ENCODE data around the gene ZNF536.
A peak's percentile ranks its signal among the peaks of the same experiment; 100 is the strongest.

The ZNF536 gene

DNA sequence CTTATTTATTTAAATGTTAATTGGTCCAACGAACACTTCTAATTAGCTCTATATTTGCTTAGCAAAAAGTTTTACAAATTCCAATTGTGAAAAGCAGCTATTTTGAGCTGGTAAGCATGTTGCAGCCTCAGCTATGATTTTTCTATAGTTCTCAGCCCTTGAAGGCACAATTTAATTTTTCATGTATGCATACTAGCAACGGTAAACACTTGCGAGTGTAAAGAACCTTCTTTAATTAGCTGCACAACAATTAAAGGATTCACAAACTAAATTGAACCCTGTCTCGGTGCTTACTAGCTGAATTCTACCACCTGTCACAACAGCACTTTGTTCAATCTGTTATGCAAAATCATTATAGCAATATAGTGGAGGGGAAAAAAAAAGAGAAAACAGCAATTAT, 29.8 kb downstream of the ZNF536 start:
- in situ Hi-C loops (cut with MboI; ENCODE audit: low sequenced_read_pairs, unreplicated experiment), result no loop called here
- TF ChIP-seq, protein P1, sequence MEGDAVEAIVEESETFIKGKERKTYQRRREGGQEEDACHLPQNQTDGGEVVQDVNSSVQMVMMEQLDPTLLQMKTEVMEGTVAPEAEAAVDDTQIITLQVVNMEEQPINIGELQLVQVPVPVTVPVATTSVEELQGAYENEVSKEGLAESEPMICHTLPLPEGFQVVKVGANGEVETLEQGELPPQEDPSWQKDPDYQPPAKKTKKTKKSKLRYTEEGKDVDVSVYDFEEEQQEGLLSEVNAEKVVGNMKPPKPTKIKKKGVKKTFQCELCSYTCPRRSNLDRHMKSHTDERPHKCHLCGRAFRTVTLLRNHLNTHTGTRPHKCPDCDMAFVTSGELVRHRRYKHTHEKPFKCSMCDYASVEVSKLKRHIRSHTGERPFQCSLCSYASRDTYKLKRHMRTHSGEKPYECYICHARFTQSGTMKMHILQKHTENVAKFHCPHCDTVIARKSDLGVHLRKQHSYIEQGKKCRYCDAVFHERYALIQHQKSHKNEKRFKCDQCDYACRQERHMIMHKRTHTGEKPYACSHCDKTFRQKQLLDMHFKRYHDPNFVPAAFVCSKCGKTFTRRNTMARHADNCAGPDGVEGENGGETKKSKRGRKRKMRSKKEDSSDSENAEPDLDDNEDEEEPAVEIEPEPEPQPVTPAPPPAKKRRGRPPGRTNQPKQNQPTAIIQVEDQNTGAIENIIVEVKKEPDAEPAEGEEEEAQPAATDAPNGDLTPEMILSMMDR (IDR thresholded peaks at IDR 0.05; ENCODE audit: borderline replicate concordance, control extremely low read depth, extremely low read depth, insufficient read depth, missing control alignments), result no peak
- DNase-seq (ENCODE audit: low spot score), result no peak

DNA sequence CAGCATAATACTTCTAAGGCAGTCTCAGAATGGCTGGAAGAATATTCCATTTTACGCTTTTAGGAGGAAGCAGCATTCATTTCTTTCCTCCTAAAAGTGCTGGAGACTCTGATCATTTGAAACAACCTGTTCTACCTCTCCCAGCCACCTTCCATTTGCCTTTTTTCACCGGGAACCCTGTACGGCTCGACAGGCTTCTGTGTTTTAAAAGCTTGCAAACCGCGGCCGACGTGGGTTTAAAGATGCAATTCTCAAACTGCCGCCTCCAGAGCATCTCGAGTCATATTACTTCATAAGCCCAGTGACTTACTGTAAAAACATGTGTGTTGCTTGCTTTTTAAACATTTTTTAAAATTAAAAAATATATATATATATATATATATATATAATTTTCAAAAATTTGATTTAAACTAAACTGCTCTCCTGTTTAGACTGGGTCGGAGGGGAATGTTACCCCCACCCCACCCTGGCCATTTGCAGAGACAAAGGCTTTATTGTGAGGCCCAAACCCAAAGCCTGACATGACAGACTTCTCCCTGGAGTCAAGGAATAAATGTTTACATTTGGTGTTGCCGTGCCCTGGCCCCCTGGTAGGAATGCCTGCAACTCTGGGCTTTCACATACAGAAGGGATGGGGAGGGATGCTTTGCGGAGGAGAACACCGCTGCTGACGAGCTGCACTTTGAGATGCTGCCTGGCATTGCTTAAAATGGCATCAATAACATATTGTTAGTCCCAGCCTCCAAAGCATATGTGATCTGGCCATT, 30.4 kb downstream of the ZNF536 start:
- in situ Hi-C loops (cut with MboI; ENCODE audit: low sequenced_read_pairs, unreplicated experiment), result no loop called here
- no peak for DNase-seq (ENCODE audit: low spot score)
- TF ChIP-seq, protein P1 (IDR thresholded peaks at IDR 0.05; ENCODE audit: borderline replicate concordance, control extremely low read depth, extremely low read depth, insufficient read depth, missing control alignments), result no peak

DNA sequence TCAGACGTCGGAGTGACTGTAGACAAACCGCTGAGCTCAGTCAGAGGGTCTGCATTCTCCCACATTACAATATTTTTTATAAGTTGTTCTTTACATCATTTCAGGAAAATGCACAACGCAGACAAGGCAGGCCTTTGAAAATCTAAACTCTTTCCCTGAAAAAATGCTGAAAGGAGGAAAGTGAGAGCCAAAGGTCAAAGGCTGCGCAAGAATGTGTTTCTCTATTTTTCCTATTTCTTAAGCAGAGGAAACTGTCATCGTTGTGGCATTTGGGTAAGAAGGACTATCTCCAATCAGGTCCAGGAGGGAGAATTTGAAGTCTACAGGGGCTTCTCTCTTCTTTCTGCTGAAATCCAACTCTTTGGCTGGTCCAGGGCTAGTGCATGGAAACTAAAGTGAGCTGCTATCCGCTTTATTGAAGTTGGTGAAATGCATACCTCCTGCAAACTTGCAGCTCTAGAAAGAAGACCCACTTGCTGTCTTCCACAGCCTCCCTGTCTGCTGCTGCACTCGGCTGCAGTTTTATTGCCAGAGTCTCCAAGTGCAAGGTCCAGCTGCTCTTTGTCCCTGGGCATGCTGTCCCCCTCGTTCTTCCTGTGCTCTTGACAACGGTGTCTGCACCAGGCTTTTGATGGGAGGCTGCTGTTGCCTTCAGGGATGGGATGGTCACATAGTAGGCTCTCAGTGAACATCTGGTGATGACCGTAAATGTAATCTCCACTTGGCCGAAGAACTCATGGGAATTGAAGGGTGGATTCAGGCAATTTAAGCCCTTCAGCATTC, 31.2 kb downstream of the ZNF536 start:
- in situ Hi-C loops (cut with MboI; ENCODE audit: low sequenced_read_pairs, unreplicated experiment), result no loop called here
- no peak for DNase-seq (ENCODE audit: low spot score)
- TF ChIP-seq, protein P1 (IDR thresholded peaks at IDR 0.05; ENCODE audit: borderline replicate concordance, control extremely low read depth, extremely low read depth, insufficient read depth, missing control alignments), result no peak

DNA sequence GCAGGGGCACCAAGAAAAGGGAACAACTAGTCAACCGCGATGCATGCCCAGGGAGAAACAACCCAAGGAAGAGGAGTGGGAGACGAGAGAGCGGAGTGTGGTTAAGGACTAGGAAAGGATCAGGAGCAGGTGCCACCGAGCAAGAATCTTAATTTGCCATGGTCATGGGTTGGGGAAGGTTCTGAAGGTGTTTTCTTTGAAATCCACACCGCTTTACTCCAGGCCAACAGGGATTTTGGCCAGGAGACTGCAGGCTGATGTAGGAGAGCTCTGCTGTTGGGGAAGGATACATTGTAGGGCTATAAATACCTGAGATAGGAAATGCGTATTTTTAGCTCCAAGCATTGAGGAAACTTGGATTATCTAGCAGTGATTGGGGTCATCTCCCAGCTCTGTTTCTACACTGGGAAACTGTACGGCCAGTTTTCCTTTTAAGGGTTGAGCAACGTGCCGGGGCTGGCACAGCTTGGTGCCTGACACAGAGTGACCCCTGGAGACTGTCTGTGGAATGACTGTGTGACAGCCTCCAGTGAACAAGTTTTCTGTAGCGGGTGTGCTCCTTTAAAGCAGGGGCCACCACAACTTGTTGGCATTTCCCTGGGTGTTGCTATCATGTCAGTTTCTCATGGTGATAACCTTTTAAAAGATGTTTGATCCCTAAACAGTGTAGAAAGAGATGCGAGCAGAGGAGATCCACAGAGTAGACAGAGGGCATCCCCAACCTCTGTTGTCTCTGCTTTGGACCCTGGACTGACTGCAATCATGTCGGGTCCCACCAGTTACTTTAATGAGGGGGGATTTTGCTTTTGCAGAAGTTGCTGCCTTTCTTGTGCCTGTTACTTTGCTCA, 34.3 kb downstream of the ZNF536 start:
- TF ChIP-seq, protein P1 (IDR thresholded peaks at IDR 0.05; ENCODE audit: borderline replicate concordance, control extremely low read depth, extremely low read depth, insufficient read depth, missing control alignments), result peak; percentile 31
- DNase-seq (ENCODE audit: low spot score), result no peak
- in situ Hi-C loops (cut with MboI; ENCODE audit: low sequenced_read_pairs, unreplicated experiment), result no loop called here

DNA sequence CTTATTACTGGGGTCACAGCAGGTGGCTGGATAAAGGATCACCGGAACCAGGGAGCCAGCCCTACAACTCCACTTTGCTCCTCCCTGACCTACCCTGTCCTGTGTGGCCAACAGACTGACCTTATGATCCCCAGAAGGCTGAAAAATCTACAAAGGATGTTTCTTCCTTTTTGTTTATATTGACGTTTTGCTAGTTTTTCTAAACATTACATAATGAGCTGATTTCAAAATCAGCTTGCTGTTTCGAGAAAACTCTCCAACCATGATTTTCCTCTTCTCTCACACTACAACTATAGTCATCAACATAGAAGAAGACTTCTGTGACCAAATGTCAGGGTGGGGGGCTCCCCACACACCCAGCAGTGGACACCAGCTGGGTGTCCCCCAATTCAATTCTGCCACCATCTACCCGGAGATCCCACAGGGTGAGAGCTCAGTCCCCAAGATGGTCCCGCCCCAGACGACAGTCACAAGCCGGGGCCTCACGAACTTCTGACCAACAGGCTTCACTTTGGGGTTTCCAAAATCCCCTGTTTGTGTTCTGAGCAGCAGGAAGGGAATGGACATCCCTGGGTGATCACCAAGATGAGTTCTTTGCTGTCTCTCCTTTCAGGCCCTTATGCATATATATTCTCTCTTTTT, 35.0 kb downstream of the ZNF536 start:
- DNase-seq (ENCODE audit: low spot score), result no peak
- in situ Hi-C loops (cut with MboI; ENCODE audit: low sequenced_read_pairs, unreplicated experiment), result no loop called here
- TF ChIP-seq, protein P1 (IDR thresholded peaks at IDR 0.05; ENCODE audit: borderline replicate concordance, control extremely low read depth, extremely low read depth, insufficient read depth, missing control alignments), result no peak
